Endothelial cell of umbilical vein (primary cell): Measurements from ENCODE around the gene AGBL4. TPM values are rescaled to one million over a fixed set of nuclear protein-coding genes. Genes with fewer than 3 reads are reported as not detected.

Experiments used
- BruUV-seq: library from RNA; stranded (reverse); fragments of 400-500 nt; replicated peaks from 2 replicates; lab custom pipeline; 2021; lab: Mats Ljungman, UMichigan
- CTCF ChIA-PET: fragments of 300-600, 350-600 bp; sonication (Branson Sonifier 250); formaldehyde crosslinking; loops from one replicate; lab custom pipeline; 2021; ENCODE audit warnings: antibody characterized with exemption, inconsistent platforms; lab: Charles Lee
- POLR2A ChIA-PET: fragments of 300-600, 350-600 bp; sonication (Branson Sonifier 250); formaldehyde crosslinking; loops from one replicate; lab custom pipeline; 2021; ENCODE audit warnings: antibody characterized with exemption, inconsistent platforms; lab: Charles Lee
- DNase-seq: peaks from one replicate; pipeline ENCODE4 v3.0.0-alpha.2; 2011; ENCODE audit warnings: low read depth, low spot score
- FAIRE-seq: peaks from 2 replicates; lab custom pipeline; 2011; peaks lifted over from hg19 to GRCh38; lab: Jason Lieb, UNC
- H2AFZ ChIP-seq: 2 replicates; pipeline ENCODE4 v1.6.0; 2012; ENCODE audit warnings: low read depth, low read length, control low read depth, inconsistent platforms
- H3K27ac ChIP-seq: 2 replicates; pipeline ENCODE4 v1.5.1; 2011; ENCODE audit warnings: low read depth, mild to moderate bottlenecking, control low read depth, low read length, moderate library complexity; ENCODE audit not compliant: insufficient read depth
- H3K27me3 ChIP-seq, 2 experiments: 2 replicates each; pipeline versions ENCODE4 v1.6.0 to v1.6.1; 2011; ENCODE audit warnings: low read length in 2 of 2, mixed read lengths in 1 of 2; ENCODE audit not compliant: control insufficient read depth in 2 of 2, insufficient read depth in 2 of 2
- H3K36me3 ChIP-seq, 2 experiments: 2 replicates in 1 of 2; 3 replicates in 1 of 2; pipeline ENCODE4 v1.5.1; 2011; ENCODE audit warnings: low read length in 2 of 2, mild to moderate bottlenecking in 1 of 2, moderate library complexity in 1 of 2; ENCODE audit not compliant: control insufficient read depth in 2 of 2, insufficient read depth in 2 of 2; ENCODE audit errors: extremely low read depth in 1 of 2
- H3K4me1 ChIP-seq: 3 replicates; pipeline ENCODE4 v1.5.1; 2011; ENCODE audit warnings: mild to moderate bottlenecking, low read length; ENCODE audit not compliant: control insufficient read depth, insufficient read depth; ENCODE audit errors: extremely low read depth
- H3K4me2 ChIP-seq: 2 replicates; pipeline ENCODE4 v1.6.1; 2011; ENCODE audit warnings: low read length, control low read depth, mixed read lengths; ENCODE audit not compliant: insufficient read depth
- H3K4me3 ChIP-seq, 3 experiments: fragments of 200-600 bp in 1 of 3; sonication (generic), shearing (Covaris generic) in 1 of 3; replicated peaks in 1 of 3; 2 replicates each; pipeline ENCODE4 v1.5.1; 2011 to 2016; ENCODE audit warnings: control low read depth in 3 of 3, low read length in 3 of 3, mild to moderate bottlenecking in 2 of 3, inconsistent platforms in 1 of 3, low read depth in 1 of 3, moderate library complexity in 1 of 3; ENCODE audit not compliant: insufficient read depth in 1 of 3
- H3K79me2 ChIP-seq: 2 replicates; pipeline ENCODE4 v1.6.0; 2012; ENCODE audit warnings: low read length, inconsistent platforms; ENCODE audit not compliant: control insufficient read depth, insufficient read depth
- H3K9ac ChIP-seq: replicated peaks from 2 replicates; pipeline ENCODE3; 2011; ENCODE audit warnings: low read length, control low read depth; ENCODE audit not compliant: insufficient read depth; ENCODE audit errors: extremely low read depth
- H3K9me1 ChIP-seq: replicated peaks from 3 replicates; pipeline ENCODE4 v1.6.0; 2011; ENCODE audit warnings: mild to moderate bottlenecking, low read length; ENCODE audit not compliant: control insufficient read depth, insufficient read depth; ENCODE audit errors: extremely low read depth
- H3K9me3 ChIP-seq: replicated peaks from 2 replicates; pipeline ENCODE4 v1.5.1; 2012; ENCODE audit warnings: low read length, inconsistent platforms; ENCODE audit not compliant: control insufficient read depth, insufficient read depth
- H4K20me1 ChIP-seq: replicated peaks from 2 replicates; pipeline ENCODE3; 2011; ENCODE audit warnings: mild to moderate bottlenecking, low read length; ENCODE audit not compliant: control insufficient read depth, insufficient read depth; ENCODE audit errors: extremely low read depth
- EZH2 ChIP-seq: IDR thresholded peaks from 2 replicates; pipeline ENCODE4 v1.6.1; 2012; ENCODE audit warnings: borderline replicate concordance, low read depth, mild to moderate bottlenecking, moderate library complexity, low read length, inconsistent platforms; ENCODE audit not compliant: severe bottlenecking
- FOS ChIP-seq: IDR thresholded peaks from 2 replicates; pipeline ENCODE4 v1.6.1; 2011; ENCODE audit warnings: mild to moderate bottlenecking, low read length, moderate library complexity, borderline replicate concordance; ENCODE audit not compliant: insufficient read depth
- GATA2 ChIP-seq: IDR thresholded peaks from 2 replicates; pipeline ENCODE4 v1.7.0; 2011; ENCODE audit warnings: low read depth, mild to moderate bottlenecking, moderate library complexity, mixed read lengths, low read length; ENCODE audit not compliant: insufficient read length, insufficient read depth
- JUN ChIP-seq: IDR thresholded peaks from 2 replicates; pipeline ENCODE4 v1.6.1; 2011; ENCODE audit warnings: borderline replicate concordance, low read depth; ENCODE audit not compliant: insufficient read length, insufficient read depth
- MYC ChIP-seq: IDR thresholded peaks from one replicate; pipeline ENCODE4 v1.6.1; 2011; ENCODE audit warnings: mild to moderate bottlenecking, low read depth, low read length
- POLR2A ChIP-seq: IDR thresholded peaks from 2 replicates; pipeline ENCODE4 v1.6.1; 2012; ENCODE audit warnings: low read depth, mild to moderate bottlenecking, control low read depth, low read length
- POLR2AphosphoS5 ChIP-seq: IDR thresholded peaks from 2 replicates; pipeline ENCODE4 v1.6.1; 2012; ENCODE audit warnings: low read depth, mild to moderate bottlenecking, control low read depth, low read length, moderate library complexity; ENCODE audit not compliant: insufficient read depth
- dilution Hi-C: fragments of 300-500 bp; cut with MboI; formaldehyde crosslinking; loops from one replicate; pipeline ENCODE4 v1.15.0; 2019; ENCODE audit warnings: low sequenced_read_pairs; ENCODE audit not compliant: extremely low pct_ligation_motif_present
- intact Hi-C: fragments of 100-400 bp; cut with micrococcal nuclease; formaldehyde crosslinking; loops from one replicate; pipeline ENCODE4 v1.10.0; 2022
- polyA plus RNA-seq, 4 experiments: library from polyadenylated mRNA; depleted of rRNA in 3 of 4; stranded (reverse) in 3 of 4; unstranded in 1 of 4; fragments of >200 nt; gene quantifications; 2 replicates each; pipeline versions ENCODE4 v1.2.1 to v1.2.3, GENCODE V29; 2011 to 2012; ENCODE audit warnings: missing spikeins in 1 of 4
- total RNA-seq: library from RNA; stranded (reverse); gene quantifications from 2 replicates; pipeline ENCODE4 v1.2.3, GENCODE V29; 2021
- TF ChIP-seq, protein P1 (sequence below), 2 donors: IDR thresholded peaks; 1 replicate in 1 of 2; 2 replicates in 1 of 2; pipeline ENCODE4 v1.5.1; 2011; ENCODE audit warnings: low read length in 2 of 2, mild to moderate bottlenecking in 2 of 2, moderate library complexity in 2 of 2, control low read depth in 1 of 2, inconsistent platforms in 1 of 2, low read depth in 1 of 2; ENCODE audit not compliant: insufficient read depth in 1 of 2; ENCODE audit errors: extremely low read depth in 1 of 2
- TF ChIP-seq, protein P2 (sequence below): IDR thresholded peaks from 2 replicates; pipeline ENCODE4 v1.6.1; 2011; ENCODE audit not compliant: insufficient read depth, insufficient read length

The AGBL4 gene
- total and polyA plus RNA-seq, 2 donors (not counting 3 experiments of a cell fraction or from before 2014, with no cell fraction given), result not detected

DNA sequence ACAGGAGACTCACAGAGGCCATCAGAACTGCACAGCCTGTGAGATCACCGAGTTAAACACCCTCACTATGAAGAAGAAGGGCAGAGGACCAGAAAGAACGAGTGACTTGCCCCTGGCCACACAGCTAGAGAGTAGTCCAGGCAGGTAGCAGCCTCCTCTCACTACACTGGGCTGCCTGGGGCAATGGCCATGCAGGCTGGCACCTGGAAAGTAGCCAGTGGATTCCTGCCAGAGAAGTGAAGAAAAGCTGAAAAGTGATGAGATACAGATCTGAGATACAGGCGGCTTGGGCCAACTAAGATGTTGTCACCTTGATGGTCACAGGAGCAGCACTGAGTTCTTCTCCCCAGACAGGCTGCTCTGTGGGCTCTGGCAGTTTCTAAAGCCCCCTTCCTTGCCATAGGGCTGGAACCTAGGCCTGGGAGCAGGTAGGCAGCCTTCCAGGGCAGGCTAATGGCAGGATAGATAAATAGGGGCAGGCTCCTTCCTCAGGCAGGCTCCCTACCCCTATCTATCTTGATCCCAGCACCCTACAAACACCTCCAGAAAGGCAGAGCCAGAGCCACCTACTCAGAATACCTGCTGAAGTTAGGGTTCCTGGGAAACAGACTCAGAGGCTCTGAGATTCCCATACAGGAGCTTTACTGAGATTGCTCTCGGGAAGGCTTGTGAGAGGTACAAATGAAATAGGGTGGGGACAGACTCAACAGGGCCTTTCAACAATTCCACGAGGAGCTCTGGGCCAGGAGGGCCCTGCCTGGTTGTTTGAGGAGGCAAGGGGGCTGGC, 1353.3 kb downstream of the AGBL4 start:
- dilution Hi-C loops (no loop called here), intact Hi-C loops (no loop called here)
- TF ChIP-seq GATA2 (no peak), EZH2 (no peak), MYC (no peak), FOS (no peak), POLR2A (no peak), JUN (no peak), POLR2AphosphoS5 (no peak)
- TF ChIP-seq, protein P1, sequence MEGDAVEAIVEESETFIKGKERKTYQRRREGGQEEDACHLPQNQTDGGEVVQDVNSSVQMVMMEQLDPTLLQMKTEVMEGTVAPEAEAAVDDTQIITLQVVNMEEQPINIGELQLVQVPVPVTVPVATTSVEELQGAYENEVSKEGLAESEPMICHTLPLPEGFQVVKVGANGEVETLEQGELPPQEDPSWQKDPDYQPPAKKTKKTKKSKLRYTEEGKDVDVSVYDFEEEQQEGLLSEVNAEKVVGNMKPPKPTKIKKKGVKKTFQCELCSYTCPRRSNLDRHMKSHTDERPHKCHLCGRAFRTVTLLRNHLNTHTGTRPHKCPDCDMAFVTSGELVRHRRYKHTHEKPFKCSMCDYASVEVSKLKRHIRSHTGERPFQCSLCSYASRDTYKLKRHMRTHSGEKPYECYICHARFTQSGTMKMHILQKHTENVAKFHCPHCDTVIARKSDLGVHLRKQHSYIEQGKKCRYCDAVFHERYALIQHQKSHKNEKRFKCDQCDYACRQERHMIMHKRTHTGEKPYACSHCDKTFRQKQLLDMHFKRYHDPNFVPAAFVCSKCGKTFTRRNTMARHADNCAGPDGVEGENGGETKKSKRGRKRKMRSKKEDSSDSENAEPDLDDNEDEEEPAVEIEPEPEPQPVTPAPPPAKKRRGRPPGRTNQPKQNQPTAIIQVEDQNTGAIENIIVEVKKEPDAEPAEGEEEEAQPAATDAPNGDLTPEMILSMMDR (IDR thresholded peaks at IDR 0.05; ENCODE audit: extremely low read depth in 1 of 2, insufficient read depth in 1 of 2, low read depth in 1 of 2, low read length in 2 of 2), result no peak
- TF ChIP-seq, protein P2, sequence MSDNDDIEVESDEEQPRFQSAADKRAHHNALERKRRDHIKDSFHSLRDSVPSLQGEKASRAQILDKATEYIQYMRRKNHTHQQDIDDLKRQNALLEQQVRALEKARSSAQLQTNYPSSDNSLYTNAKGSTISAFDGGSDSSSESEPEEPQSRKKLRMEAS, result no peak
- H3K27me3 ChIP-seq, result no peaks in the 10 kb centered on the region
- H3K27ac ChIP-seq, result no peak overlapping the region
- no peak overlapping the region for H2AFZ ChIP-seq
- H3K9me3 ChIP-seq, result no peaks in the 10 kb centered on the region
- no peak overlapping the region for H3K9ac ChIP-seq
- H3K4me1 ChIP-seq, result no peaks in the 10 kb centered on the region
- H3K79me2 ChIP-seq, result no peaks in the 10 kb centered on the region
- H3K4me2 ChIP-seq, result no peak overlapping the region
- no peaks in the 10 kb centered on the region for H3K36me3 ChIP-seq
- DNase-seq (no peak), FAIRE-seq (no peak)
- CTCF ChIA-PET, result no interaction called here
- H3K4me3 ChIP-seq, result no peak overlapping the region
- POLR2A ChIA-PET, result no interaction called here
- H4K20me1 ChIP-seq, result no peaks in the 10 kb centered on the region
- no peaks in the 10 kb centered on the region for H3K9me1 ChIP-seq
- no TSS peak for BruUV-seq
